NB4 (cell line): ENCODE data around the gene PIK3R1.

Experiments used
- CTCF ChIP-seq: IDR thresholded peaks from one replicate; pipeline ENCODE4 v1.5.1; 2012; ENCODE audit warnings: low read depth, low read length
- POLR2A ChIP-seq: IDR thresholded peaks from 2 replicates; pipeline ENCODE4 v1.6.1; 2011; ENCODE audit warnings: mild to moderate bottlenecking; ENCODE audit not compliant: insufficient read length; ENCODE audit errors: extremely low read depth

- no peak for TF ChIP-seq CTCF
- TF ChIP-seq POLR2A = no peak
Observed at GRCh38 chr5:68247627-68248026, 32.1 kb downstream of the PIK3R1 start.
